Measurements from ENCODE around the gene COX6B2. TPM values are rescaled to one million over a fixed set of nuclear protein-coding genes. Genes with fewer than 3 reads are reported as not detected.

The COX6B2 gene
- polyA plus RNA-seq, 1 of the 3 experiments (the other 2 are of a cell fraction): 0.74 TPM

DNA sequence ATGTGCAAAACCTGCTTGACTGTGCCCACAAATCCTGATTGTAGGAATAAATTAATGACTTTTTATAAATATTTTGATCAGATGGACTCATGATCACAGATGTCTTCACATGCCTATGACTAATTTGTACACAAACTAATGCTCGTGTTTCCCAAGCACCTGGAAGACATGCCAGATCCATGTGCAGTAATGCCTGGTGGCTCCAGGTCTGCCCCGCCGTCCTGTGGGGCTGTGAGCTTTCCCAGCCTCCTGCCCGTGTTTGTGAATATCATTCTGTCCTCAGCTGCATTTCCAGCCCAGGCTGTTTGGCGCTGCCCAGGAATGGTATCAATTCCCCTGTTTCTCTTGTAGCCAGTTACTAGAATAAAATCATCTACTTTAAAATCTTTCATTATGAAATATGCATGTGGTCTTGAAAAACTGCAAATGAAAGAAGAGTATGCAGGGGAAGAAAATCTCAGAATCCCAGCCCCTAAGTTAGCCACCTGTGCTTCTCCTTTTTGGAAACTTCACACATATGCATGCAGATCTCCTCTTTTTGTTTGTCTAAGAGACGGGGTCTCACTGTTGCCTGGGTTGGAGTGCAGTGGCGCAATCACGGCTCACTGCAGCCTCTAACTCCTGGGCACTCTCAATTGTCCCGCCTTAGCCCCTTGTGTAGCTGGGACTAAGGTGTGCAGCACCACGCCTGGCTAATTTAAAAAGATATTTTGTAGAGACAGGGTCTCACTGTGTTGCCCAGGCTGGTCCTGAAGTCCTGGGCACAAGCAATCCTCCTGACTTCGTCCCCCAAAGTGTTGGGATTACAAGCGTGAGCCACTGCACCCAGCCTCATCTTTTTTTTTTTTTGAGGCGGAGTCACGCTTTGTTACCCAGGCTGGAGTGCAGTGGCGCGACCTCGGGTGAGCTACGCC, 37.4 kb upstream of the COX6B2 start:
- Histone ChIP-seq H3K4me2 (no peak overlapping the region), H3K4me1 (ENCODE audit: control insufficient read depth in 1 of 2, insufficient read depth in 2 of 2, low read depth in 1 of 2, low read length in 1 of 2) (peaks cover 19 to 40% of the 10 kb centered on the region in 2 experiments; a peak in 3 of 4 replicates), H3K79me2 (ENCODE audit: insufficient read depth) (peaks cover 36% of the 10 kb centered on the region), H2AFZ (ENCODE audit: low read depth) (no peak overlapping the region), H3K36me3 (replicated peaks in 1 of 2; ENCODE audit: control insufficient read depth in 1 of 2, insufficient read depth in 2 of 2, low read length in 1 of 2) (peaks cover 36 to 41% of the 10 kb centered on the region in 2 experiments), H3K9me3 (no peaks in the 10 kb centered on the region), H3K9ac (no peak overlapping the region), H3K9me2 (no peaks in the 10 kb centered on the region), H3K4me3 (ENCODE audit: low read depth in 2 of 2, low read length in 1 of 2) (no peak overlapping the region), H3F3A (replicated peaks; ENCODE audit: insufficient read depth) (peaks cover 42% of the 10 kb centered on the region), H3K27me3 (ENCODE audit: insufficient read depth) (no peaks in the 10 kb centered on the region), H3K27ac (ENCODE audit: low read depth in 2 of 2, low read length in 1 of 2) (no peak overlapping the region), H4K20me1 (ENCODE audit: insufficient read depth) (peaks cover 55% of the 10 kb centered on the region)
- no peak for TF ChIP-seq RAD21 (IDR thresholded peaks at IDR 0.05; ENCODE audit: low read length)
- no peak for TF ChIP-seq TCF12 (IDR thresholded peaks at IDR 0.05)
- no peak for TF ChIP-seq GABPA (IDR thresholded peaks at IDR 0.05; ENCODE audit: low read depth)
- TF ChIP-seq, protein P1, sequence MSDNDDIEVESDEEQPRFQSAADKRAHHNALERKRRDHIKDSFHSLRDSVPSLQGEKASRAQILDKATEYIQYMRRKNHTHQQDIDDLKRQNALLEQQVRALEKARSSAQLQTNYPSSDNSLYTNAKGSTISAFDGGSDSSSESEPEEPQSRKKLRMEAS (IDR thresholded peaks at IDR 0.05; ENCODE audit: low read depth): no peak
- no peak for TF ChIP-seq RCOR1 (IDR thresholded peaks at IDR 0.05; ENCODE audit: low read length)
- no peak for TF ChIP-seq RXRA (IDR thresholded peaks at IDR 0.05; ENCODE audit: borderline replicate concordance, low read depth)
- TF ChIP-seq FOSL2 (IDR thresholded peaks at IDR 0.05; ENCODE audit: borderline replicate concordance, low read depth): no peak
- TF ChIP-seq ELF1 (IDR thresholded peaks at IDR 0.05): no peak
- TF ChIP-seq NRF1 (IDR thresholded peaks at IDR 0.05; ENCODE audit: low read depth, low read length): no peak
- TF ChIP-seq YY1 (IDR thresholded peaks at IDR 0.05; ENCODE audit: low read depth): no peak
- TF ChIP-seq RFX5 (IDR thresholded peaks at IDR 0.05; ENCODE audit: low read length): no peak
- TF ChIP-seq, protein P2, sequence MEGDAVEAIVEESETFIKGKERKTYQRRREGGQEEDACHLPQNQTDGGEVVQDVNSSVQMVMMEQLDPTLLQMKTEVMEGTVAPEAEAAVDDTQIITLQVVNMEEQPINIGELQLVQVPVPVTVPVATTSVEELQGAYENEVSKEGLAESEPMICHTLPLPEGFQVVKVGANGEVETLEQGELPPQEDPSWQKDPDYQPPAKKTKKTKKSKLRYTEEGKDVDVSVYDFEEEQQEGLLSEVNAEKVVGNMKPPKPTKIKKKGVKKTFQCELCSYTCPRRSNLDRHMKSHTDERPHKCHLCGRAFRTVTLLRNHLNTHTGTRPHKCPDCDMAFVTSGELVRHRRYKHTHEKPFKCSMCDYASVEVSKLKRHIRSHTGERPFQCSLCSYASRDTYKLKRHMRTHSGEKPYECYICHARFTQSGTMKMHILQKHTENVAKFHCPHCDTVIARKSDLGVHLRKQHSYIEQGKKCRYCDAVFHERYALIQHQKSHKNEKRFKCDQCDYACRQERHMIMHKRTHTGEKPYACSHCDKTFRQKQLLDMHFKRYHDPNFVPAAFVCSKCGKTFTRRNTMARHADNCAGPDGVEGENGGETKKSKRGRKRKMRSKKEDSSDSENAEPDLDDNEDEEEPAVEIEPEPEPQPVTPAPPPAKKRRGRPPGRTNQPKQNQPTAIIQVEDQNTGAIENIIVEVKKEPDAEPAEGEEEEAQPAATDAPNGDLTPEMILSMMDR (IDR thresholded peaks at IDR 0.05): no peak
- no peak for TF ChIP-seq FOXM1 (IDR thresholded peaks at IDR 0.05; ENCODE audit: low read depth)
- TF ChIP-seq TAF1 (IDR thresholded peaks at IDR 0.05; ENCODE audit: borderline replicate concordance, low read depth, low read length): no peak
- TF ChIP-seq SIN3A (IDR thresholded peaks at IDR 0.05; ENCODE audit: borderline replicate concordance, low read depth, low read length): no peak
- TF ChIP-seq, protein P3, sequence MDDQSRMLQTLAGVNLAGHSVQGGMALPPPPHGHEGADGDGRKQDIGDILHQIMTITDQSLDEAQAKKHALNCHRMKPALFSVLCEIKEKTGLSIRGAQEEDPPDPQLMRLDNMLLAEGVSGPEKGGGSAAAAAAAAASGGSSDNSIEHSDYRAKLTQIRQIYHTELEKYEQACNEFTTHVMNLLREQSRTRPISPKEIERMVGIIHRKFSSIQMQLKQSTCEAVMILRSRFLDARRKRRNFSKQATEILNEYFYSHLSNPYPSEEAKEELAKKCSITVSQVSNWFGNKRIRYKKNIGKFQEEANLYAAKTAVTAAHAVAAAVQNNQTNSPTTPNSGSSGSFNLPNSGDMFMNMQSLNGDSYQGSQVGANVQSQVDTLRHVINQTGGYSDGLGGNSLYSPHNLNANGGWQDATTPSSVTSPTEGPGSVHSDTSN (IDR thresholded peaks at IDR 0.05): no peak
- ChIA-PET CTCF (interaction anchor here (0.5 to 1.8 kb wide), 4 partner anchors 11 to 112 kb away, joined by 3 to 5 read pairs (median 3); no protein-coding TSS in a partner anchor), POLR2A (interaction anchor here (1.6 to 4.5 kb wide), 2 partner anchors 8 to 15 kb away, joined by 8 to 33 read pairs; partner anchors contain the start of gene UBE2S)
- 86% methylated on average over 17 of the region's 18 CpGs for WGBS (ENCODE audit: low lambda C conversion rate)
- DNase-seq: peak; percentile 25
